ENCODE data around the gene HOXD1.

Gene HOXD1

GRCh38 chr2:176167398-176167797, 21.1 kb upstream of the HOXD1 start:
- no peak for DNase-seq

GRCh38 chr2:176169181-176169580, 19.3 kb upstream of the HOXD1 start:
- no peak for DNase-seq

GRCh38 chr2:176169711-176170110, 18.8 kb upstream of the HOXD1 start:
- no peak for DNase-seq

GRCh38 chr2:176170602-176171305, 17.7 kb upstream of the HOXD1 start:
- DNase-seq, result no peak

GRCh38 chr2:176171351-176172006, 17.0 kb upstream of the HOXD1 start:
- no peak for DNase-seq

- no peak for DNase-seq
Observed at GRCh38 chr2:176172007-176172894, 16.2 kb upstream of the HOXD1 start.

- no peak for DNase-seq
Observed at GRCh38 chr2:176172895-176173566, 15.4 kb upstream of the HOXD1 start.

GRCh38 chr2:176173567-176174381, 14.7 kb upstream of the HOXD1 start:
- DNase-seq, result no peak

GRCh38 chr2:176174382-176174823, 14.1 kb upstream of the HOXD1 start:
- DNase-seq, result peak; percentile 4

GRCh38 chr2:176174824-176175708, 13.4 kb upstream of the HOXD1 start:
- no peak for DNase-seq

- no peak for DNase-seq
Observed at GRCh38 chr2:176175709-176176607, 12.5 kb upstream of the HOXD1 start.

- no peak for DNase-seq
Observed at GRCh38 chr2:176177580-176178037, 10.9 kb upstream of the HOXD1 start.

- no peak for DNase-seq
Observed at GRCh38 chr2:176178038-176178756, 10.3 kb upstream of the HOXD1 start.

GRCh38 chr2:176178757-176179295, 9.6 kb upstream of the HOXD1 start:
- DNase-seq, result no peak

- DNase-seq, result no peak
Observed at GRCh38 chr2:176181551-176181950, 6.9 kb upstream of the HOXD1 start.

GRCh38 chr2:176182671-176183070, 5.8 kb upstream of the HOXD1 start:
- DNase-seq, result no peak

GRCh38 chr2:176184749-176185148, 3.7 kb upstream of the HOXD1 start:
- DNase-seq, result no peak

- no peak for DNase-seq
Observed at GRCh38 chr2:176186024-176186423, 2.4 kb upstream of the HOXD1 start.
